Activated naive CD8-positive, alpha-beta T cell (primary cell): ENCODE results near the gene ABHD4.

Source experiments
- H3K27ac Mint-ChIP-seq: one replicate; pipeline ENCODE4 v1.8.0; 2021; ENCODE audit warnings: mixed read lengths
- H3K27me3 Mint-ChIP-seq: one replicate; pipeline ENCODE4 v1.8.0; 2021; ENCODE audit warnings: mixed read lengths
- H3K36me3 Mint-ChIP-seq: one replicate; pipeline ENCODE4 v1.8.0; 2021; ENCODE audit warnings: mixed read lengths
- H3K4me1 Mint-ChIP-seq: one replicate; pipeline ENCODE4 v1.8.0; 2021; ENCODE audit warnings: low read depth, mixed read lengths
- H3K4me3 Mint-ChIP-seq: one replicate; pipeline ENCODE4 v1.8.0; 2021; ENCODE audit warnings: mild to moderate bottlenecking, mixed read lengths
- H3K9me3 Mint-ChIP-seq: one replicate; pipeline ENCODE4 v1.8.0; 2021; ENCODE audit warnings: low read depth, mixed read lengths

ABHD4 gene

DNA sequence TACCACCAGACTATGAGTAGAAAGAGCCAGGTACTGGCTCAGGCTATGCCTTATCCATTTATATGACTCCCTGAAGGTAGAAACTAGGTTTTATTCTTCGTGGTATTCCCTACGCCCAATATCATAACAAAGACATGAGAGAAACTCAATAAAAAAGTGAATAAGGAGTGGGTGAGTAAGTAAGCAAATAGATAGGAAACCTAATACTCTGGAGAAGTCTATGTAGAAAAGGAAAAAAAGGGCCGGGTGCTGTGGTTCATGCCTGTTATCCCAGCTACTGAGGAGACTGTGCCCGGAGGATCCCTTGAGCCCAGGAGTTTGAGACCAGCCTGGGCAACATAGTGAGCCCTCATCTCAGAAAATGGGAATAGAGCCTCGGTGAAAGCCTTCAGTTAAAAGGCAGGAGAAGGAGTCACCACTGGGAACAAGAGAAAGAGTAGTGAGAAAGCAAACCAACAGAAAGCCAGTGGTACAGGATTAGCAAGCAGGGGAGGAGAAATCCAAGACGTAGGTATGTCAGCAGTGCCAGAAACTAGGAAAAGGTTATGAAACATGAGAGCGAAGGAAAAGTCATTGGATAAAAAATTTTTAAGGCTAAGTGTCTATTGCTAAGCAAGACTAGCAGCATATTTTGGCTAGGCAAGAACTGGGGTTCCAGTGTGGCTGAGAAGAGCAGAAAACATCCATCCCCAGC is 52.1 kb downstream of the ABHD4 start:
- Mint-ChIP-seq H3K27me3 (no peaks in the 10 kb centered on the region), H3K36me3 (no peaks in the 10 kb centered on the region), H3K9me3 (no peaks in the 10 kb centered on the region), H3K4me1 (no peaks in the 10 kb centered on the region), H3K4me3 (no peak overlapping the region), H3K27ac (no peak overlapping the region)

DNA sequence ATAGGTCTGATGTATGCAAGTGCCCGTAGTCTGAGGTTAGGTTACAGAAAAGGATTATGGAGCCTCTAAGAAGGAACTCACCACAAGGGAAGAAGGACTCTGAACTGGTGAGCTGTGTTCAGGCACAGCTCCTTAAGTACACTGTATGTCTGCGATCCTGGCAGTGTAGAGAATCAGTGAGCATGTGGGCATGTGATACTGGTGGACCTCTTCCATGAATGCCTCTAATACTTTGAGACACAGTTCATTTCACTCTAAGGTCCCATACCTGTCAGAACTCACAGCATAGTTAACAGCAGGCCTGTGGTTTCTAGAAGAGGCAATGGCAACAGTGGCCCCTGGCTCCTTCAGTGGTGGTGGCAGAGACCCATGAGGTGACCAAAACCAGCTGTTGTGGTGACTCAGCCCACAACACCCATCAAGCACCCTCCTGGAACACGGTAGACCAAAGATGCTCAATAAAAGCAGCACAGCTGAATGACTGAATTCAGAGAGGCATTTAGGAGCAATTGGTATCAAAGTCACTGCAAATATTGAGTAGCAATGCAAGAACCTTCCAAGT is 52.9 kb downstream of the ABHD4 start:
- Mint-ChIP-seq H3K4me3 (no peak overlapping the region), H3K4me1 (no peaks in the 10 kb centered on the region), H3K27me3 (no peaks in the 10 kb centered on the region), H3K36me3 (no peaks in the 10 kb centered on the region), H3K9me3 (no peaks in the 10 kb centered on the region), H3K27ac (no peak overlapping the region)

DNA sequence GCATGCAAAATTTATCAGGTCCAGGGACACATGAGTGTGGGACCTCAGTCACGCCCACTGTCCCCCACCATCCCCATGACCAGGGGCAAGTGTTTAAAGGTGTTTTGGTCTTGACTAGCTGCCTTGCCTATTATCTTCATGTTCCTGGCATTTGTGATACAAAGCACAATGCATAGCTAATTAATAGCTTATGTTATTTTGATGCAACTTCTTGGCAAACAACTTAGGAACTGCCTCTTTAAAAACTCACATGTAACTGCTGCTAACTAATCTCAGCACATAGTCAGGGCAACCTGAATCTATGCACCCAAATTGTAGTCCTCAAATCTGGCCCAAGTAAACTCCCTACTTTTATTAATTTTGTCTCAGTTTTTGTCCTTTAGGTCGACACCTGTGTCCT is 53.5 kb downstream of the ABHD4 start:
- H3K9me3 Mint-ChIP-seq, result no peaks in the 10 kb centered on the region
- H3K27me3 Mint-ChIP-seq, result no peaks in the 10 kb centered on the region
- H3K4me1 Mint-ChIP-seq, result no peaks in the 10 kb centered on the region
- H3K27ac Mint-ChIP-seq, result no peak overlapping the region
- H3K36me3 Mint-ChIP-seq, result no peaks in the 10 kb centered on the region
- H3K4me3 Mint-ChIP-seq, result no peak overlapping the region

DNA sequence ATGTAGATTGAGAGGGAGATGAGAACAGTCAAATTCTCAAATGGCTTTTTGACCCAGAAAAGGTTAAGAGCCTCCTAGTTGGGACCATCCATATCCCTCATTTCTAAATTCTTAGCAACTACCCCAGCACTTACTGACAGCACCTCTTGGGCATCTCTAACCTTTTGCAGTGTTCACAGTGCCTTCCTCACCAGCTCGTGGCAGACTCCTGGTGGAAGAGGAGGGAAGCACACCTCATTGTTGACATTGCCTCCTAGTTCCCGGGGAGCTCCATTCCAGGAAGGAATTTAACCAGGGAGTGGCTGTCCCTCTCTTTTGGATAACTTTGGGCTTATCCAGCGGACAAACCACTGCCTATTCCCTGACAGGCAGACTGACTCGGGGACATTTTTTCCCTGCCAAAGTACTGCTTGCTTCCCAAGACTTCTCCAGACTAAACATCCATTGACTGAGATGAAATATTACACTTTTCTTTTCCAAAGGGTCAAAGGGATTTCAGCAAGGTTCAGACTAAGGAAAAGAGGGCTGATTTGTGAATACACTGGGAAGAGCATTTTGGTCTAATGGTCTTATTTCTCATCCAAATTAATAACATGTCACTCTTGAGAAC is 55.0 kb downstream of the ABHD4 start:
- H3K27ac Mint-ChIP-seq, result no peak overlapping the region
- H3K9me3 Mint-ChIP-seq, result no peaks in the 10 kb centered on the region
- no peaks in the 10 kb centered on the region for H3K36me3 Mint-ChIP-seq
- H3K4me1 Mint-ChIP-seq, result no peaks in the 10 kb centered on the region
- no peak overlapping the region for H3K4me3 Mint-ChIP-seq
- no peaks in the 10 kb centered on the region for H3K27me3 Mint-ChIP-seq

DNA sequence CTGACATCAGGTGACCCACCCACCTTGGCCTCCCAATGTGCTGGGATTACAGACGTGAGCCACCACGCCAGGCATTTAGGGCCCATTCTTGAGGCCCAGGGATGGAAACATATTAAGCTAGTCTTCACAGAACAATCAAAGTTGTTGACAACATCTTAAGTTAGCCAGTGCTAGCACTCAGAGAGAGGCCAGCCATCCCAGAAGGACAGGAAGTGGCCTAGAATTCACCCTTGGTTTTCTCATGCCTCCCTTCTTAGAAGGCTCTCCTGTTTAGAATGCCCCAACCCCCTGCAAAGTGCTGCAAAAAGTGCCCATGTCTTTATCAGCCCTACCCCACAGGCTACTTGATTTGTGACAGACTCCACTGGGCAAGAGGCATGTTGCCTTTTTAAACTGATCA is 58.1 kb downstream of the ABHD4 start:
- no peaks in the 10 kb centered on the region for H3K4me1 Mint-ChIP-seq
- H3K9me3 Mint-ChIP-seq, result no peaks in the 10 kb centered on the region
- H3K36me3 Mint-ChIP-seq, result no peaks in the 10 kb centered on the region
- H3K4me3 Mint-ChIP-seq, result no peak overlapping the region
- H3K27me3 Mint-ChIP-seq, result no peaks in the 10 kb centered on the region
- H3K27ac Mint-ChIP-seq, result no peak overlapping the region

DNA sequence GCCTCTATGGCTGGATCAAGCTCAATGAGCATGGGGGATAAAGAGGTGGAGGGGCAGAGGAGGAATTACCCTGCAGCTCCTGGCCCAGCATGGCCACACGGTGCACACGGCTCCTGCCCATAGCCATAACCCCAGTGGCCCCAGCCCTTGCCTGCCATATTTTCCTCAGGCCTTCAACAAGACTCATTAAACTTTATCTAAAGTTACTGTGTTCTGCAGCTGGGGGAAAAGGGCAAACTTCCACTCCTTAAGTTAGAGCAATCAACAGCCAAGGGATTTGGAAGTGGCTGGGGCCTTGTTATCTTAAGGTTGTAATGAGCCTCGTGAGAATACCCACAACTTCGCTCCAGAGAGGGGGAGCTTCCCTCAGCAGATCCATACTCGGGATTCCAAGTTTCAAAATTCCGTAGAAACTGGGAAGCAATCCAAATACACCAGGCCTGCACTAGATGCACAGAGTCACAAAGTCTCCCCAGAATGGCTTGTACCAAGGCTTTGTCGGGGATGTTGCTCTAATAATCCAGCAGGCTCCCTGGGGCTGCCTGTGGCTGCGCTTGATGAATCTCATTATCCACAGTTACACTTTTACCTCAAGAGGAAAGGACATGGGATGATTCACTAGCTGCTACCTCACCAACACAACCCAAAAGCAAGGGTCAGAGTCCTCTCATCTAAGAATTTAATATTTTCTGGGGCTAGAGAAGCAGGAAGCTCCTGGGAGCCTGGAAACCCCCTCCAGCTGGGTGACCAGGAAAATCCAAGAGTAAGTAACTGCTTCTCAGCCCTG is 59.0 kb downstream of the ABHD4 start:
- H3K27ac Mint-ChIP-seq, result no peak overlapping the region
- no peaks in the 10 kb centered on the region for H3K27me3 Mint-ChIP-seq
- H3K4me3 Mint-ChIP-seq, result no peak overlapping the region
- no peaks in the 10 kb centered on the region for H3K9me3 Mint-ChIP-seq
- no peaks in the 10 kb centered on the region for H3K4me1 Mint-ChIP-seq
- H3K36me3 Mint-ChIP-seq, result no peaks in the 10 kb centered on the region

DNA sequence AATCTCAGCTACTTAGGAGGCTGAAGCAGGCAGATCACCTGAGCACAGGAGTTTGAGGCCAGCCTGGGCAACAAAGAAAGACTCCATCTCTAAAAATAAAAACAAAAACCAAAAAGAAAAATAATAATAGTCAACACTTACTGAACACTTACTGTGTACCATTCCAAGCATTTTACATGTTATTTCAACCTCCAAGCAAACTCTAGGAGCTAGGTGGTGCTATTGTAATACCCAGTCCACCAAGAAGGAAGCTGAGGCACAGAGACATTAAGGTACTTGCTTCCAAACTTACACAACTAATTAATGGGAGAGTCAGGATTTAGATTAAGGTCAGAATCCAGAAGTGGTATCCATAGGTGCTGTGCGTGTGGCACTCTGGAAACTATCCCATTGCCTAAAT is 59.8 kb downstream of the ABHD4 start:
- H3K4me3 Mint-ChIP-seq, result no peak overlapping the region

DNA sequence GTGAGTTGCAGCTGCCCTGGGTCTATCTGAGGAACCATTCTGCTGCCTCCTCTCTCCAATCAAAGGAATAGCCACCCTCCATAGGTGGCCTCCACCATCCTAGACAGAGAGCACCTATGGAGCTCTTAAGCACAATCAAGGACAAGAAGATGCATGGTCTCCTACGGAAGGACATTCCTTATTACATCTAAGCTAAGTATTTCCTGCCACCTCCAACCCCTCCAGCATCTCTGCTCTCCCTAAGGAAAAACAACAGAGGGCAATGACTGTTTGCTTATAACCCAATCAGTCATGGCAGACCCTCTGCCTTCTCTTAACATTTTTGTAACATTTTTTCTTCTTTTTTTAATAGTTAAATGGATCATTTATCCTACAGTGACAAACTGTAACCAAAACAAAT is 60.8 kb downstream of the ABHD4 start:
- Mint-ChIP-seq H3K27me3 (no peaks in the 10 kb centered on the region), H3K9me3 (no peaks in the 10 kb centered on the region), H3K36me3 (no peaks in the 10 kb centered on the region), H3K4me1 (no peaks in the 10 kb centered on the region), H3K27ac (no peak overlapping the region), H3K4me3 (no peak overlapping the region)

More for the DNA sequence above, 59.8 kb downstream of the ABHD4 start:
- H3K27ac Mint-ChIP-seq, result no peak overlapping the region
- no peaks in the 10 kb centered on the region for H3K36me3 Mint-ChIP-seq
- no peaks in the 10 kb centered on the region for H3K4me1 Mint-ChIP-seq
- H3K27me3 Mint-ChIP-seq, result no peaks in the 10 kb centered on the region
- H3K9me3 Mint-ChIP-seq, result no peaks in the 10 kb centered on the region

DNA sequence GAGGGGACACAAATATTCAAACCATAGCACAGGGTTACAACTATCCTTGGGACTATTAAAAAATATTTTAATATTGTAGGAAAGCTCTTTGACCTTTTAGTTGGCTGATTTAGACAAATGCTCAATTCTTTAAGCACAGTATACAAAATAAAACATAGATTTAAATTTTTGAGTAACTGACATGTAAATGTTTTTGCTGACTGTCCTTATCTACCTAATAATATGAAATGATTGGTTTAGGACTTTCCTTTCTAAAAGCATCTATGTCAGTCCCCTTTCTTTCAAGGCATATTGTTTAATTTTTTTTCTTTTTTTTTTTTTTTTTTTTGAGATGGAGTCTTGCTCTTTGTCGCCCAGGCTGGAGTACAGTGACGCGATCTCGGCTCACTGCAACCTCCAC is 62.6 kb downstream of the ABHD4 start:
- Mint-ChIP-seq H3K4me1 (no peaks in the 10 kb centered on the region), H3K27me3 (no peaks in the 10 kb centered on the region), H3K4me3 (no peak overlapping the region), H3K27ac (no peak overlapping the region), H3K9me3 (no peaks in the 10 kb centered on the region), H3K36me3 (no peaks in the 10 kb centered on the region)
